HCT116 (cell line): Measurements from ENCODE around the gene TUBB1. TPM values are rescaled to one million over a fixed set of nuclear protein-coding genes. Genes with fewer than 3 reads are reported as not detected.
"Not testable (repeated sequence)": the region's sequence is repeated elsewhere in the genome, so short reads cannot be mapped to it uniquely, and the experiment has no call there.

Experiments used
- ATAC-seq: fragments of 200-7000 bp; cut with Tn5 transposase; 2 replicates; pipeline ENCODE4 v1.9.1; 2020; ENCODE audit warnings: mild to moderate bottlenecking, moderate library complexity
- BruUV-seq: library from RNA; stranded (reverse); fragments of 400-500 nt; replicated peaks from 2 replicates; lab custom pipeline; 2021; lab: Mats Ljungman, UMichigan
- CTCF ChIA-PET: fragments of 300-600 bp; sonication (Branson Sonifier 250); formaldehyde crosslinking; loops from one replicate; lab custom pipeline; 2021; ENCODE audit warnings: antibody characterized with exemption; lab: Charles Lee
- POLR2A ChIA-PET: fragments of 300-600, 350-600 bp; sonication (Branson Sonifier 250); formaldehyde crosslinking; loops from one replicate; lab custom pipeline; 2021; ENCODE audit warnings: antibody characterized with exemption; lab: Charles Lee
- RAD21 ChIA-PET, 2 experiments: fragments of 300-600 bp; sonication (Branson Sonifier 250); formaldehyde crosslinking; loops; one replicate each; lab custom pipeline; 2023; ENCODE audit warnings: low total read pairs in 2 of 2; ENCODE audit not compliant: uncharacterized antibody in 2 of 2, unreplicated experiment in 2 of 2, low non-redundant PET in 1 of 2; lab: Charles Lee
- DNase-seq: peaks from one replicate; pipeline ENCODE4 v3.0.0-alpha.2; 2010; ENCODE audit warnings: low read depth, low spot score
- H2AFZ ChIP-seq: fragments of 200-600 bp; shearing (Covaris generic), sonication (generic); 2 replicates; pipeline ENCODE4 v1.6.1; 2017; ENCODE audit warnings: low read depth, mixed run types, mixed read lengths, antibody characterized with exemption, low read length; ENCODE audit not compliant: poor library complexity, severe bottlenecking
- H3K27ac ChIP-seq: 2 replicates; pipeline ENCODE4 v1.5.1; 2012; ENCODE audit warnings: low read depth, low read length
- H3K27me3 ChIP-seq: fragments of 200-600 bp; sonication (generic); 2 replicates; pipeline ENCODE4 v1.6.1; 2016; ENCODE audit warnings: mixed run types, low read length, mixed read lengths; ENCODE audit not compliant: insufficient read depth
- H3K36me3 ChIP-seq, 2 experiments: fragments of 200-500 bp in 1 of 2; fragments of 200-600 bp in 1 of 2; sonication (Bioruptor generic) in 1 of 2; sonication (generic) in 1 of 2; 2 replicates each; pipeline versions ENCODE4 v1.5.1 to v1.6.1; 2014 to 2016; ENCODE audit warnings: low read length in 2 of 2, inconsistent platforms in 1 of 2, mixed read lengths in 1 of 2, mixed run types in 1 of 2; ENCODE audit not compliant: insufficient read depth in 2 of 2, control insufficient read depth in 1 of 2
- H3K4me1 ChIP-seq, 2 experiments: fragments of 200-600 bp in 1 of 2; sonication (generic) in 1 of 2; 2 replicates each; pipeline versions ENCODE4 v1.5.1 to v1.6.1; 2012 to 2017; ENCODE audit warnings: low read length in 2 of 2, inconsistent platforms in 1 of 2, mild to moderate bottlenecking in 1 of 2, mixed read lengths in 1 of 2, mixed run types in 1 of 2, moderate library complexity in 1 of 2; ENCODE audit not compliant: insufficient read depth in 2 of 2, control insufficient read depth in 1 of 2
- H3K4me2 ChIP-seq: fragments of 200-600 bp; sonication (generic); 2 replicates; pipeline ENCODE4 v1.6.1; 2017; ENCODE audit warnings: mixed run types, low read length, mixed read lengths
- H3K4me3 ChIP-seq, 2 experiments: fragments of 200-600 bp in 1 of 2; sonication (generic) in 1 of 2; replicated peaks in 1 of 2; 2 replicates each; pipeline ENCODE4 v1.5.1; 2011 to 2016; ENCODE audit warnings: low read length in 2 of 2, control low read depth in 1 of 2, low read depth in 1 of 2, mild to moderate bottlenecking in 1 of 2, mixed read lengths in 1 of 2, mixed run types in 1 of 2
- H3K79me2 ChIP-seq: fragments of 200-600 bp; sonication (generic); 2 replicates; pipeline ENCODE4 v1.6.1; 2017; ENCODE audit warnings: mild to moderate bottlenecking, mixed run types, low read length, moderate library complexity, mixed read lengths; ENCODE audit not compliant: insufficient read depth
- H3K9ac ChIP-seq: fragments of 200-600 bp; sonication (generic); 2 replicates; pipeline ENCODE4 v1.6.1; 2016; ENCODE audit warnings: low read length, mixed read lengths
- H3K9me2 ChIP-seq: fragments of 200-600 bp; sonication (generic), shearing (Covaris generic); 2 replicates; pipeline ENCODE4 v1.6.1; 2017; ENCODE audit warnings: mixed run types, mild to moderate bottlenecking, moderate library complexity; ENCODE audit not compliant: insufficient read depth
- H3K9me3 ChIP-seq, 2 experiments: fragments of 200-500 bp in 1 of 2; fragments of 200-600 bp in 1 of 2; sonication (Bioruptor generic) in 1 of 2; sonication (generic) in 1 of 2; 2 replicates each; pipeline ENCODE4 v1.6.1; 2014 to 2017; ENCODE audit warnings: low read length in 2 of 2, mixed read lengths in 2 of 2, inconsistent platforms in 1 of 2, low read depth in 1 of 2, mild to moderate bottlenecking in 1 of 2, mixed run types in 1 of 2, moderate library complexity in 1 of 2; ENCODE audit not compliant: control insufficient read depth in 1 of 2, insufficient read depth in 1 of 2
- H4K20me1 ChIP-seq: fragments of 200-600 bp; sonication (generic), shearing (Covaris generic); 2 replicates; pipeline ENCODE4 v1.6.1; 2017; ENCODE audit warnings: mixed run types, mild to moderate bottlenecking, moderate library complexity; ENCODE audit not compliant: insufficient read depth
- CTCF ChIP-seq, 3 experiments: fragments of 200-600 bp in 1 of 3; sonication (generic) in 1 of 3; IDR thresholded peaks in 2 of 3; conservative IDR thresholded peaks in 1 of 3; 2 replicates each; pipeline ENCODE4 v1.5.1; 2012 to 2017; ENCODE audit warnings: low read depth in 2 of 3, low read length in 2 of 3, antibody characterized with exemption in 1 of 3, borderline replicate concordance in 1 of 3, control low read depth in 1 of 3, mild to moderate bottlenecking in 1 of 3, mixed read lengths in 1 of 3, mixed run types in 1 of 3, moderate library complexity in 1 of 3; ENCODE audit not compliant: insufficient read depth in 1 of 3
- EGR1 ChIP-seq: IDR thresholded peaks from 2 replicates; pipeline ENCODE4 v1.6.1; 2012; ENCODE audit warnings: low read depth
- ELF1 ChIP-seq: IDR thresholded peaks from 2 replicates; pipeline ENCODE4 v1.6.1; 2012; ENCODE audit warnings: low read depth, borderline replicate concordance
- POLR2A ChIP-seq: IDR thresholded peaks from 2 replicates; pipeline ENCODE4 v1.7.0; 2011; ENCODE audit warnings: borderline replicate concordance; ENCODE audit not compliant: insufficient read depth, insufficient read length; ENCODE audit errors: extremely low read depth
- REST ChIP-seq: IDR thresholded peaks from 2 replicates; pipeline ENCODE4 v1.6.1; 2012; ENCODE audit warnings: low read depth
- TCF7L2 ChIP-seq: IDR thresholded peaks from 2 replicates; pipeline ENCODE4 v1.7.0; 2011; ENCODE audit warnings: borderline replicate concordance, inconsistent platforms; ENCODE audit not compliant: insufficient read depth, insufficient read length; ENCODE audit errors: extremely low read depth
- ZBTB33 ChIP-seq: IDR thresholded peaks from 2 replicates; pipeline ENCODE4 v1.6.1; 2011; ENCODE audit warnings: mild to moderate bottlenecking, low read length, moderate library complexity; ENCODE audit not compliant: insufficient replicate concordance; ENCODE audit errors: extremely low read depth
- intact Hi-C: fragments of 100-400 bp; cut with micrococcal nuclease; formaldehyde crosslinking; loops from 2 replicates; pipeline ENCODE4 v1.10.0; 2022
- total RNA-seq: library from RNA; stranded (reverse); gene quantifications from one replicate; pipeline ENCODE4 v1.2.1, GENCODE V29; 2021; ENCODE audit not compliant: unreplicated experiment

TUBB1 gene
- total RNA-seq, 1 experiment from 2014 or later: not detected

- BruUV-seq, H3K9me3 ChIP-seq, ATAC-seq, H3K9ac ChIP-seq, RAD21 ChIA-PET, H4K20me1 ChIP-seq, H3K9me2 ChIP-seq, CTCF ChIA-PET, DNase-seq, H3K27me3 ChIP-seq, H3K79me2 ChIP-seq, intact Hi-C loops, H2AFZ ChIP-seq, H3K4me2 ChIP-seq, H3K36me3 ChIP-seq, H3K27ac ChIP-seq, H3K4me3 ChIP-seq: not testable (repeated sequence)
- peaks cover 9 to 27% of the 10 kb centered on the region in 2 experiments; a peak in 3 of 4 replicates for H3K4me1 ChIP-seq
- POLR2A ChIA-PET: interaction anchor here (1.2 kb wide), 1 partner anchor 21 kb away, joined by 4 read pairs; the partner anchor contains the start of gene ATP5F1E
Measured at GRCh38 chr20:59011874-59012157, 7.4 kb upstream of the TUBB1 start.

- Histone ChIP-seq H3K27me3 (no peaks in the 10 kb centered on the region), H3K79me2 (no peaks in the 10 kb centered on the region), H3K36me3 (no peaks in the 10 kb centered on the region), H3K9me3 (no peaks in the 10 kb centered on the region), H3K4me2 (no peak overlapping the region), H2AFZ (no peak overlapping the region), H4K20me1 (no peaks in the 10 kb centered on the region), H3K9me2 (no peaks in the 10 kb centered on the region), H3K27ac (no peak overlapping the region), H3K4me1 (peaks cover 3 to 18% of the 10 kb centered on the region in 2 experiments; a peak in 3 of 4 replicates), H3K9ac (no peak overlapping the region), H3K4me3 (no peak overlapping the region)
- BruUV-seq: no TSS peak
- DNase-seq: no peak
- ChIA-PET CTCF (no interaction called here), POLR2A (no interaction called here), RAD21 (no interaction called here)
- ATAC-seq: no peak
- intact Hi-C loops: no loop called here
- TF ChIP-seq TCF7L2: no peak
- no peak for TF ChIP-seq ELF1
- no peak for TF ChIP-seq CTCF (IDR thresholded peaks at IDR 0.05 in 2 of 3, conservative IDR thresholded peaks at IDR 0.05 in 1 of 3; ENCODE audit: borderline replicate concordance in 1 of 3, insufficient read depth in 1 of 3, low read depth in 2 of 3, low read length in 2 of 3)
- TF ChIP-seq ZBTB33: no peak
- no peak for TF ChIP-seq POLR2A
- TF ChIP-seq REST: no peak
- no peak for TF ChIP-seq EGR1
Measured at GRCh38 chr20:59013031-59013951, 5.9 kb upstream of the TUBB1 start.
